GM23338 (cell line): Measurements from ENCODE around the gene ESRP2. TPM values are rescaled to one million over a fixed set of nuclear protein-coding genes. Genes with fewer than 3 reads are reported as not detected.

Source experiments
- ATAC-seq: fragments of 200-7000 bp; cut with Tn5 transposase; 3 replicates; pipeline ENCODE4 v1.9.1; 2020
- DNase-seq: peaks from one replicate; pipeline ENCODE4 v3.0.0-alpha.2; 2015; ENCODE audit warnings: low spot score
- H2AFZ ChIP-seq: fragments of 200-600 bp; sonication (generic); 2 replicates; pipeline ENCODE4 v1.8.0; 2016; ENCODE audit warnings: antibody characterized with exemption, mild to moderate bottlenecking, moderate library complexity
- H3F3A ChIP-seq: fragments of 200-600 bp; sonication (generic); replicated peaks from 2 replicates; pipeline ENCODE4 v1.8.0; 2017; ENCODE audit warnings: antibody characterized with exemption, mixed run types, low read depth
- H3K27ac ChIP-seq: fragments of 200-600 bp; sonication (generic); 2 replicates; pipeline ENCODE4 v1.6.1; 2016; ENCODE audit warnings: low read depth
- H3K27me3 ChIP-seq: fragments of 200-600 bp; sonication (generic); 2 replicates; pipeline ENCODE4 v1.8.0; 2016; ENCODE audit warnings: mild to moderate bottlenecking, mixed run types, moderate library complexity; ENCODE audit not compliant: insufficient read depth
- H3K36me3 ChIP-seq: fragments of 200-600 bp; sonication (generic); 2 replicates; pipeline ENCODE4 v1.8.0; 2016; ENCODE audit warnings: mild to moderate bottlenecking; ENCODE audit not compliant: insufficient read depth
- H3K4me1 ChIP-seq: fragments of 200-600 bp; sonication (generic); 2 replicates; pipeline ENCODE4 v1.8.0; 2016; ENCODE audit warnings: mild to moderate bottlenecking, moderate library complexity; ENCODE audit not compliant: insufficient read depth
- H3K4me2 ChIP-seq: fragments of 200-600 bp; sonication (generic); 2 replicates; pipeline ENCODE4 v1.7.1; 2017; ENCODE audit warnings: mixed run types
- H3K4me3 ChIP-seq: fragments of 200-600 bp; sonication (generic); 2 replicates; pipeline ENCODE4 v1.6.1; 2016; ENCODE audit warnings: mixed run types
- H3K79me2 ChIP-seq: fragments of 200-600 bp; sonication (generic); replicated peaks from 2 replicates; pipeline ENCODE4 v1.8.0; 2017; ENCODE audit warnings: mild to moderate bottlenecking; ENCODE audit not compliant: insufficient read depth
- H3K9me2 ChIP-seq: fragments of 200-600 bp; sonication (generic); 2 replicates; pipeline ENCODE4 v1.8.0; 2017; ENCODE audit not compliant: insufficient read depth
- H4K20me1 ChIP-seq: fragments of 200-600 bp; sonication (generic); replicated peaks from 2 replicates; pipeline ENCODE4 v1.8.0; 2017; ENCODE audit warnings: mild to moderate bottlenecking; ENCODE audit not compliant: insufficient read depth
- H3K27ac Mint-ChIP-seq: 2 replicates; pipeline ENCODE4 v1.8.0; 2020; ENCODE audit warnings: inconsistent platforms, mild to moderate bottlenecking, moderate library complexity, mixed read lengths
- H3K27me3 Mint-ChIP-seq: 3 replicates; pipeline ENCODE4 v1.8.0; 2022; ENCODE audit warnings: low read depth, mild to moderate bottlenecking, moderate library complexity, mixed read lengths, inconsistent platforms; ENCODE audit not compliant: insufficient read depth, poor library complexity
- H3K36me3 Mint-ChIP-seq: 3 replicates; pipeline ENCODE4 v1.8.0; 2021; ENCODE audit warnings: low read depth, mild to moderate bottlenecking, inconsistent platforms, moderate library complexity, mixed read lengths
- H3K4me1 Mint-ChIP-seq: 3 replicates; pipeline ENCODE4 v1.8.0; 2020; ENCODE audit warnings: mild to moderate bottlenecking, inconsistent platforms, mixed read lengths
- H3K4me3 Mint-ChIP-seq: 3 replicates; pipeline ENCODE4 v1.8.0; 2021; ENCODE audit warnings: moderate library complexity, mild to moderate bottlenecking, inconsistent platforms, mixed read lengths
- H3K9me3 Mint-ChIP-seq: 3 replicates; pipeline ENCODE4 v1.8.0; 2020; ENCODE audit warnings: moderate library complexity, mild to moderate bottlenecking, inconsistent platforms, mixed read lengths
- CREB1 ChIP-seq: fragments of 250-450 bp; sonication (Bioruptor Pico); IDR thresholded peaks from 2 replicates; pipeline ENCODE4 v1.5.0; 2020; ENCODE audit warnings: low read depth, mild to moderate bottlenecking, moderate library complexity
- CTCF ChIP-seq, 2 experiments: fragments of 200-600 bp in 1 of 2; sonication (generic) in 1 of 2; conservative IDR thresholded peaks; 2 replicates each; pipeline versions ENCODE4 v1.5.1 to v1.6.1; 2016 to 2017; ENCODE audit warnings: antibody characterized with exemption in 2 of 2, low read depth in 2 of 2, mild to moderate bottlenecking in 2 of 2, moderate library complexity in 1 of 2
- EZH2 ChIP-seq: fragments of 200-600 bp; sonication (generic); IDR thresholded peaks from one replicate; pipeline ENCODE4 v1.8.0; 2017; ENCODE audit warnings: antibody characterized with exemption, mild to moderate bottlenecking, low read depth; ENCODE audit not compliant: unreplicated experiment
- EZH2phosphoT487 ChIP-seq: fragments of 200-600 bp; sonication (generic); IDR thresholded peaks from one replicate; pipeline ENCODE4 v1.8.1; 2018; ENCODE audit warnings: antibody characterized with exemption; ENCODE audit not compliant: unreplicated experiment
- POLR2AphosphoS5 ChIP-seq: IDR thresholded peaks from 2 replicates; pipeline ENCODE4 v1.6.1; 2016; ENCODE audit warnings: antibody characterized with exemption, low read depth
- ZNF331 ChIP-seq: fragments of 250-450 bp; sonication (Bioruptor Pico); IDR thresholded peaks from 2 replicates; pipeline ENCODE4 v1.5.0; 2020; ENCODE audit warnings: low read depth, mild to moderate bottlenecking, moderate library complexity
- polyA plus RNA-seq: library from polyadenylated mRNA; unstranded; fragments of >200 nt; fragmentation: Nextera tagmentation; extraction: Ambion mirVana; gene quantifications from 2 replicates; pipeline ENCODE4 v1.2.1, GENCODE V29; 2016
- total RNA-seq: library from RNA; depleted of rRNA; stranded (reverse); fragments of >200 nt; shearing (Covaris generic); gene quantifications from 2 replicates; pipeline ENCODE4 v1.2.3, GENCODE V29; 2014

Gene ESRP2
- total and polyA plus RNA-seq, 2 experiments from 2014 or later = 16.2 to 44.0 TPM

- Histone ChIP-seq H3K27ac (peak overlapping the region; percentile 99), H3K36me3 (0 out of 2 replicates have a peak, but pooled peaks cover 4% of the 10 kb centered on the region), H4K20me1 (peaks cover 18% of the 10 kb centered on the region), H3K4me1 (peaks cover 17% of the 10 kb centered on the region), H3K27me3 (peaks cover 3% of the 10 kb centered on the region; the same call in 1 of the 2 replicates), H3K79me2 (peaks cover 23% of the 10 kb centered on the region), H3K9me2 (no peaks in the 10 kb centered on the region), H2AFZ (peak overlapping the region; percentile 56; the same call in 1 of the 2 replicates), H3K4me3 (peak overlapping the region; percentile 98), H3F3A (peaks cover 18% of the 10 kb centered on the region), H3K4me2 (peak overlapping the region; percentile 99)
- Mint-ChIP-seq H3K27me3 (peaks cover 24% of the 10 kb centered on the region), H3K27ac (peak overlapping the region; percentile 97), H3K36me3 (peaks cover 12% of the 10 kb centered on the region), H3K9me3 (peaks cover 4% of the 10 kb centered on the region), H3K4me3 (peak overlapping the region; percentile 92), H3K4me1 (peaks cover 26% of the 10 kb centered on the region)
- ATAC-seq = peak; percentile 3
- peak; percentile 55 for DNase-seq
- TF ChIP-seq EZH2 (no peak), EZH2phosphoT487 (no peak)
Measured at GRCh38 chr16:68236826-68237242, 907 bp upstream of the ESRP2 start.

GRCh38 chr16:68236137-68236825 lies 354 bp upstream of the ESRP2 start:
- DNase-seq = peak; percentile 85
- Histone ChIP-seq H3K4me1 (peaks cover 17% of the 10 kb centered on the region), H3K36me3 (0 out of 2 replicates have a peak, but pooled peaks cover 4% of the 10 kb centered on the region), H3K4me3 (peak overlapping the region; percentile 98), H3F3A (peaks cover 18% of the 10 kb centered on the region), H3K9me2 (no peaks in the 10 kb centered on the region), H3K79me2 (peaks cover 23% of the 10 kb centered on the region), H3K27ac (peak overlapping the region; percentile 99), H3K4me2 (peak overlapping the region; percentile 99), H2AFZ (peak overlapping the region; percentile 65; the same call in 1 of the 2 replicates), H3K27me3 (peaks cover 3% of the 10 kb centered on the region; the same call in 1 of the 2 replicates), H4K20me1 (peaks cover 18% of the 10 kb centered on the region)
- Mint-ChIP-seq H3K27me3 (peaks cover 23% of the 10 kb centered on the region), H3K4me3 (peak overlapping the region; percentile 92), H3K27ac (peak overlapping the region; percentile 97), H3K9me3 (peaks cover 4% of the 10 kb centered on the region), H3K36me3 (peaks cover 18% of the 10 kb centered on the region), H3K4me1 (peaks cover 26% of the 10 kb centered on the region)
- ATAC-seq = peak; percentile 14
- TF ChIP-seq ZNF331 (CRISPR knock-in tag) (no peak), POLR2AphosphoS5 (peak; percentile 82), CREB1 (0 out of 2 replicates have a peak, but pooled peaks have one; percentile 19)

GRCh38 chr16:68235108-68235886 lies 630 bp downstream of the ESRP2 start:
- Histone ChIP-seq H3K36me3 (0 out of 2 replicates have a peak, but pooled peaks cover 4% of the 10 kb centered on the region), H3K79me2 (peaks cover 23% of the 10 kb centered on the region), H3K27ac (peak overlapping the region; percentile 92; the same call in 1 of the 2 replicates), H3K4me2 (peak overlapping the region; percentile 99), H3K4me1 (peaks cover 17% of the 10 kb centered on the region), H2AFZ (peak overlapping the region; percentile 59), H3K4me3 (peak overlapping the region; percentile 98), H3K27me3 (peaks cover 3% of the 10 kb centered on the region; the same call in 1 of the 2 replicates), H3K9me2 (no peaks in the 10 kb centered on the region), H3F3A (peaks cover 18% of the 10 kb centered on the region), H4K20me1 (peaks cover 18% of the 10 kb centered on the region)
- peaks cover 23% of the 10 kb centered on the region for H3K27me3 Mint-ChIP-seq
- H3K36me3 Mint-ChIP-seq = peaks cover 26% of the 10 kb centered on the region
- peak overlapping the region; percentile 72; the same call in 1 of the 2 replicates for H3K27ac Mint-ChIP-seq
- DNase-seq = peak; percentile 75
- TF ChIP-seq EZH2 = no peak
- peak in 1 of 2 experiments; percentile 63; a peak in 3 of 4 replicates for TF ChIP-seq CTCF (conservative IDR thresholded peaks at IDR 0.05; ENCODE audit: low read depth in 2 of 2)
- ATAC-seq = peak; percentile 25
- peaks cover 4% of the 10 kb centered on the region for H3K9me3 Mint-ChIP-seq
- H3K4me1 Mint-ChIP-seq = peaks cover 26% of the 10 kb centered on the region
- H3K4me3 Mint-ChIP-seq = peak overlapping the region; percentile 81
